ENCODE measurements around the gene RAB11FIP3.
"Not testable (repeated sequence)": the region's sequence is repeated elsewhere in the genome, so short reads cannot be mapped to it uniquely, and the experiment has no call there.

Gene RAB11FIP3

DNA sequence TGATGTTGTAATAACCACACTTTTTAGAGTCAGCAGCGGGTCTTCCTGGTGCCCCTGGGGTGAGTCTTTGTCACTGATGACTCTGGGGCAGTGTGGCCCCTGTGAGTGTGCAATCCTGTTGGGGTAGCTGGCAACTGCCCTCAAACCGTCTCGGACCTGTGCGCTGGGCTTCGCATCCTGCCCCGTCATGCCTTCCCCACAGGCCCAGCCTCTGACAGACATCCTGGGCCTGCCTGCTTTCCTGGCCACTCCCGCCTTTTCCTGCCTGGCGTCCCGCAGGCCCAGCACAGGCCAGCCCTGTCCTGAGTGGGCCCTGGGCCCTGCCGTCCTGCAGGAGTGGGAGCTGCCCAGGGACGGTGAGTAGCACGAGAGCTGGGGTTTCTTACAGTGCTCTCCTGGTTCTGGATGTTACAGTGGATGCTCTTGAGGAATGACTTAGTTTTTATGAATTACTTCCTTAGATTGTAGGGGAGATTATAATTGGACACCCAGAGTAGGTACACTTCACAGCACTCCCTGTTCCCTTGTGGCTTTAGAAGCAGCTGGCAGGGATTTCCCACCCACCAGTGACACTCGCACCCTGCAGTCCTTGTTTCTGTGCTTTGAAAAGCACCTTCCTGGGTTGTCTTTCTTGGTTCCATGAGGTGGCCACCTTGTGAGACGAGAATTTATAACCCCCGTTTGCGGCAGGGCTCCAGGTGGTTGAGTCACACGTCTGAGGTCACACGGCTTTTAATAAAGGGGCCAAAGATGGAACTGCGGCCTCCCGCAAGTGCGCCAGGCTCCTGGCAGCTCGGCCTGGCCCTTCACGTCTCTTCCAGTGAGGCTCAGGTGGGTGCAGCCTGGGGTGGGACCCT lies 52.1 kb downstream of the RAB11FIP3 start:
- ChIA-PET CTCF (interaction anchor here (0.8 kb wide), 1 partner anchor 103 kb away, joined by 3 read pairs; no protein-coding TSS in a partner anchor), POLR2A (ENCODE audit: low non-redundant PET) (no interaction called here)
- H3K27ac ChIP-seq = peak overlapping the region; percentile 87
- TF ChIP-seq, protein P1, sequence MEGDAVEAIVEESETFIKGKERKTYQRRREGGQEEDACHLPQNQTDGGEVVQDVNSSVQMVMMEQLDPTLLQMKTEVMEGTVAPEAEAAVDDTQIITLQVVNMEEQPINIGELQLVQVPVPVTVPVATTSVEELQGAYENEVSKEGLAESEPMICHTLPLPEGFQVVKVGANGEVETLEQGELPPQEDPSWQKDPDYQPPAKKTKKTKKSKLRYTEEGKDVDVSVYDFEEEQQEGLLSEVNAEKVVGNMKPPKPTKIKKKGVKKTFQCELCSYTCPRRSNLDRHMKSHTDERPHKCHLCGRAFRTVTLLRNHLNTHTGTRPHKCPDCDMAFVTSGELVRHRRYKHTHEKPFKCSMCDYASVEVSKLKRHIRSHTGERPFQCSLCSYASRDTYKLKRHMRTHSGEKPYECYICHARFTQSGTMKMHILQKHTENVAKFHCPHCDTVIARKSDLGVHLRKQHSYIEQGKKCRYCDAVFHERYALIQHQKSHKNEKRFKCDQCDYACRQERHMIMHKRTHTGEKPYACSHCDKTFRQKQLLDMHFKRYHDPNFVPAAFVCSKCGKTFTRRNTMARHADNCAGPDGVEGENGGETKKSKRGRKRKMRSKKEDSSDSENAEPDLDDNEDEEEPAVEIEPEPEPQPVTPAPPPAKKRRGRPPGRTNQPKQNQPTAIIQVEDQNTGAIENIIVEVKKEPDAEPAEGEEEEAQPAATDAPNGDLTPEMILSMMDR (conservative IDR thresholded peaks at IDR 0.05; ENCODE audit: low read depth) = no peak
- no peak for DNase-seq (ENCODE audit: low spot score)

DNA sequence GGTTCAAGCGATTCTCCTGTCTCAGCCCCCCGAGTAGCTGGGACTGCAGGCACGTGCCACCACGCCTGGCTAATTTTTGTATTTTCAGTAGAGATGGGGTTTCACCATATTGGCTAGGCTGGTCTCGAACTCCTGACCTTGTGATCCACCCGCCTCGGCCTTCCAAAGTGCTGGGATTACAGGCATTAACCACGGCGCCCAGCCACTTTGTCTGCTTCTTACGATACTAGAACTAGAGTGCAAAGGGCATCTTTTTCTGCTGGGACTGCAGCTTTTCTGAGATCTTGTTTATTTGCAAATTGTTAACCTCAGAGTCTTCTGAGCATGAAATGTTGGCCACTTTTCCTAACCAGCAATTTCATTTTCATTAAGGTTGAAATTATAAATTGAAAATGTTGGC lies 52.8 kb downstream of the RAB11FIP3 start:
- CTCF ChIA-PET = interaction anchor here (0.8 kb wide), 1 partner anchor 102 kb away, joined by 3 read pairs; no protein-coding TSS in a partner anchor
- DNase-seq (ENCODE audit: low spot score); POLR2A ChIA-PET (ENCODE audit: low non-redundant PET): not testable (repeated sequence)
- H3K27ac ChIP-seq = peak overlapping the region; percentile 87

DNA sequence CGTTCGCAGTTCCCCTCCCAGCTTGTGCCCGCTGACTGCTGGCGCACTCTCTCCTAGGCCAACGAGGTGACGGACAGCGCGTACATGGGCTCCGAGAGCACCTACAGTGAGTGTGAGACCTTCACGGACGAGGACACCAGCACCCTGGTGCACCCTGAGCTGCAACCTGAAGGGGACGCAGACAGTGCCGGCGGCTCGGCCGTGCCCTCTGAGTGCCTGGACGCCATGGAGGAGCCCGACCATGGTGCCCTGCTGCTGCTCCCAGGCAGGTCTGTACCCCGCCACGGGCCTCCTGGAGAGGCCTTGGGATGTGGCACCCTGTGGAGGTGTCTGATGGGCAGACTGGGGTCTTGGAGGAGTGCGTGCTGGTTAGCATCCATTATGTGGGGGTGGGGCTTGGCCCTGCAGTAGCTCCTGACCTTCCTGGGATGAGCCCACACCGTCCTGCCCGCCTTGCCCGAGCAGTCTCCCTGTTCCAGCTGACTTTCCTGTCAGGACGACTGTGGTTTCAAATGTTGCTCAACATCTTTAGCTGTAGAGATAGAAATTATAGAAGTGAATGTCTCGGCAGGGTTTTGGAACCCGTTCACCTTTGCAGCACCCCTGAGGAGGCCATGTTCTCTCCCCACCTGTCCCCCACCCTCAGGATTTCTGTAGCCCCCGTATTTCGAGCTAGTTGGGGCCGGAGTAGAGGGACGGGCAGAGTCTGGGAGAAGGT lies 57.2 kb downstream of the RAB11FIP3 start:
- TF ChIP-seq, protein P1 (conservative IDR thresholded peaks at IDR 0.05; ENCODE audit: low read depth) = no peak
- POLR2A ChIA-PET (ENCODE audit: low non-redundant PET) = no interaction called here
- no peak for DNase-seq (ENCODE audit: low spot score)
- H3K27ac ChIP-seq = peak overlapping the region; percentile 14; the same call in 1 of the 2 replicates
- CTCF ChIA-PET = interaction anchor here (0.7 kb wide), 1 partner anchor 113 kb away, joined by 5 read pairs; no protein-coding TSS in a partner anchor

DNA sequence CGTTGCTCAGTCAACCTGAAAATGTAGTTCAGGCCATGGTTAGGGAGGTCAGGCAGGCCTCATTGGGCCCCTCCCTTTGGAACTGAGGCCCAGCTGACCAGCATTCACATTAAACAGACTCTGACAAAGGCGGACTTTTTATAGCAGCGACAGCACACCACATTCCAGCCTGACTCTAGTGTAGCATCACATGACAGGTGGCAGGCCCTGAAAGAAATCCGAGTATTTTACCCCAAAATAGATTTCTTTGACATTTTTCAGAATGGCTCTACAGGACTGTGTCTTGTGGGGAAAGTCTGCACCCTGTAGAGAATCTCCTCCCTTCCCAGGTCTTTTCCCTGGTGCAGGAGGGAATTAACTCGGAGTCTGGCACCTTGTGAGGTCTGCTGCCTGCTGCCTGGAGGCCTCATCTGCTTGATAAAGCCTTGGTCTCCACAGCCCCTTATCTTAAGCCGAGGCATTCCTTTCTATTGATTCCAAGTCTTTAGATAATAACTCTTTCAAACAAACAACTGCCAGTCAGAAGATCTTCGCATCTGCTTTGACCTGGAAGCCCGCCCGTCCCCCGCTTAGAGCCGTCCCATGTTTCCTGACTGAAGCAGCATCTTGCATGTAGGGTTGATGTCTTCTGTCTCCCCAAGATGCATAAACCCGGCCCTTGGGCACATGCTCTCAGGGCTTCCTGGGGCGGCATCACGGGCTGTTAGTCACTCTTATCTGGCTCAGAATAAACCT lies 58.1 kb downstream of the RAB11FIP3 start:
- DNase-seq (ENCODE audit: low spot score) = no peak
- TF ChIP-seq, protein P1 (conservative IDR thresholded peaks at IDR 0.05; ENCODE audit: low read depth) = no peak
- peak overlapping the region; percentile 14 for H3K27ac ChIP-seq
- ChIA-PET CTCF (interaction anchor here (0.7 kb wide), 1 partner anchor 112 kb away, joined by 5 read pairs; no protein-coding TSS in a partner anchor), POLR2A (ENCODE audit: low non-redundant PET) (no interaction called here)

DNA sequence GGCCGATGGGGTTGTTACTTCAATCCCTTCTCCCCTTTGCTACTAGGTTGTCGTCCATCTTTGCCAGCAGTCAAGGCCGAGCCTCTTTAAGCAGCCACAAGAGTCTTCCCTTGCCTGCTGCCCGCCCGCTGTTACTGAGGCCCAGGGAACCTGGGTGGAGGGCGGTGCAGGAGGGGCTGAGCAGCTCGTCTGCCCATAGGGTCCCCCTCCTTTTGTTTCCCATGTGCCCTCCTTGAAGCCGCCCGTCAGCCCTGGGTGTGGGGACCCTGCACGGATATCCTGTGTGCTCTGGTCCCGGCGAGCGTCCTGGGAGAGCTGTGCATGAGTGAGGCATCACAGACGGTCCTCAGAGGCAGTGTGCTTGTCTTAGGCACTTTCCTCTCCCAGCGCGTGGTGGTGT lies 64.2 kb downstream of the RAB11FIP3 start:
- TF ChIP-seq, protein P1 (conservative IDR thresholded peaks at IDR 0.05; ENCODE audit: low read depth) = no peak
- CTCF ChIA-PET = no interaction called here

DNA sequence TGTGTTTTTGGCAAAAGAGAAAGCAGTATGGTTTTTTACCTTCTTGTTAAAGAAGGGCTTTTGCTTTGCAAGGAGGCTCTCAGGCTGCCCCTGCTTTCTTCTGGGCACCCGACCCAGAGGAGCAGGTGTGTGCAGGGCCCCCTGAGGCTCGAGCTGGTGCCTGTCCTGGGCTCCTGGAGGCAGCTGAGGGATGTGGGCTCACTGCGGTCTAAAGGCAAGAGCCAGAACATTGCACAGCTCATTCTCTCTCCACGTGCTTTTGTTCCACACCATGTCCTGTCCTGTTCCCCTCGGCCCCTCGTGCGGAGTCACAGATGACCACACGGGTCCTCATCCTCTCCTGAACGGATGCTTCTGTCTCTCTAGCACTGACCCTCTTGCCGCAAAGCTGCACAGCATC lies 65.3 kb downstream of the RAB11FIP3 start:
- CTCF ChIA-PET = no interaction called here
- TF ChIP-seq, protein P1 (conservative IDR thresholded peaks at IDR 0.05; ENCODE audit: low read depth) = no peak
- DNase-seq (ENCODE audit: low spot score) = no peak
- POLR2A ChIA-PET (ENCODE audit: low non-redundant PET) = no interaction called here
- no peak overlapping the region for H3K27ac ChIP-seq

More for the DNA sequence above, 64.2 kb downstream of the RAB11FIP3 start:
- POLR2A ChIA-PET (ENCODE audit: low non-redundant PET) = no interaction called here
- no peak for DNase-seq (ENCODE audit: low spot score)
- H3K27ac ChIP-seq = no peak overlapping the region
